NT2/D1 (cell line): Measurements from ENCODE around the gene GPR162.

ENCODE experiments used
- SUZ12 ChIP-seq: IDR thresholded peaks from 2 replicates; pipeline ENCODE4 v1.6.1; 2011; ENCODE audit not compliant: insufficient read length, insufficient read depth; ENCODE audit errors: extremely low read depth
- YY1 ChIP-seq: IDR thresholded peaks from 2 replicates; pipeline ENCODE4 v1.6.1; 2011; ENCODE audit not compliant: insufficient read length, insufficient read depth
- ZNF274 ChIP-seq: IDR thresholded peaks from 2 replicates; pipeline ENCODE4 v1.6.1; 2011; ENCODE audit warnings: mild to moderate bottlenecking, low read depth, low read length

DNA sequence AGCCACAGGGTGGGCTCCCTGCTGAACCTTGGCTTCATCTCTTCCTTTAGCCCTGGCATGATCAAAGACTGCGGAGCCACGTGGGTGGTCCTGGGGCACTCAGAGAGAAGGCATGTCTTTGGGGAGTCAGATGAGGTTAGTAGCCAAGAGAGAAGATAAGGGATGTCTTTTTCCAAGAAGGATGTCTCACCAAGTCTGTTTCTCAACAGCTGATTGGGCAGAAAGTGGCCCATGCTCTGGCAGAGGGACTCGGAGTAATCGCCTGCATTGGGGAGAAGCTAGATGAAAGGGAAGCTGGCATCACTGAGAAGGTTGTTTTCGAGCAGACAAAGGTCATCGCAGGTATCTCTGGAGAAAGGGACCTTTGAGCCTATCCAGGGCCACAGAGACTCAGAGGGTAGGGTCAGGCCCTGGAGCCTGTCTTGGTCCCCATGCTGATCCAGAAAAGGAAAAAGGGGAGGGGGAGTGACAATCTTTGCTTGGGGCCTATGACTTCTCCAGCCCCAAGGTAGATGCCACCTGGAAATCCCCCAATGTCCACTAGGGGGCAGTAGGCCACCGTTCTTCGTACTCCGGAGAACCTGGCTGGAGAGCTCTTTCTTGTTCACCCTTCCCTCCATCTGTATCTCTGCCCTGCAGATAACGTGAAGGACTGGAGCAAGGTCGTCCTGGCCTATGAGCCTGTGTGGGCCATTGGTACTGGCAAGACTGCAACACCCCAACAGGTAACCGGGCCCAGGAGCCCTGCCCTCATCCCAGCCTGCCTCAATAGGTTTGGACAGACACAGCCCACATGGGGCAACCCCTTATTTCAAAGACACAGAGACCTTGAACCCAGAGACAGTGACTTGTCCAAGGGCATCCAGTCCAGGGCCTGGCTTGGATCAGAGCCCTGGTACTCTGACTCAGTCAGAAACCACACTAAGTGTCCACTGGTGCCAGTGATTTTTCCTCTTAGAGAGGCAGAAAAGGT lies 47.7 kb downstream of the GPR162 start:
- no peak for TF ChIP-seq ZNF274
- TF ChIP-seq YY1 = no peak
- TF ChIP-seq SUZ12 = no peak
